Activated naive CD4-positive, alpha-beta T cell treated with anti-CD3 and anti-CD28 coated beads, Interleukin-2, amount 50 U/mL, for 72 hours (primary cell): ENCODE measurements around the gene TEX19. TPM values are rescaled to one million over a fixed set of nuclear protein-coding genes. Genes with fewer than 3 reads are reported as not detected.
"Not testable (repeated sequence)": the region's sequence is repeated elsewhere in the genome, so short reads cannot be mapped to it uniquely, and the experiment has no call there.

Experiments used
- ATAC-seq, 2 donors: fragments of 150-1000 bp; cut with Tn5 transposase; 2 replicates each; pipeline ENCODE4 v1.10.0; 2021; ENCODE audit warnings: mild to moderate bottlenecking in 2 of 2, moderate library complexity in 2 of 2
- DNase-seq, 2 donors: peaks; one replicate each; pipeline ENCODE4 v3.0.0; 2021 to 2022; ENCODE audit warnings: low spot score in 2 of 2
- H3K27ac Mint-ChIP-seq, 2 donors: one replicate each; pipeline ENCODE4 v1.8.0; 2022; ENCODE audit warnings: mild to moderate bottlenecking in 2 of 2, mixed read lengths in 2 of 2
- H3K36me3 Mint-ChIP-seq, 2 donors: one replicate each; pipeline ENCODE4 v1.8.0; 2022; ENCODE audit warnings: mixed read lengths in 2 of 2
- H3K9me3 Mint-ChIP-seq, 2 donors: one replicate each; pipeline ENCODE4 v1.8.0; 2022; ENCODE audit warnings: mixed read lengths in 2 of 2
- total RNA-seq, 2 donors: library from RNA; stranded (reverse); gene quantifications; one replicate each; pipeline ENCODE4 v1.2.3, GENCODE V29; 2022

Gene TEX19
- total RNA-seq, 2 donors from 2014 or later: 0.18 to 0.41 TPM

DNA sequence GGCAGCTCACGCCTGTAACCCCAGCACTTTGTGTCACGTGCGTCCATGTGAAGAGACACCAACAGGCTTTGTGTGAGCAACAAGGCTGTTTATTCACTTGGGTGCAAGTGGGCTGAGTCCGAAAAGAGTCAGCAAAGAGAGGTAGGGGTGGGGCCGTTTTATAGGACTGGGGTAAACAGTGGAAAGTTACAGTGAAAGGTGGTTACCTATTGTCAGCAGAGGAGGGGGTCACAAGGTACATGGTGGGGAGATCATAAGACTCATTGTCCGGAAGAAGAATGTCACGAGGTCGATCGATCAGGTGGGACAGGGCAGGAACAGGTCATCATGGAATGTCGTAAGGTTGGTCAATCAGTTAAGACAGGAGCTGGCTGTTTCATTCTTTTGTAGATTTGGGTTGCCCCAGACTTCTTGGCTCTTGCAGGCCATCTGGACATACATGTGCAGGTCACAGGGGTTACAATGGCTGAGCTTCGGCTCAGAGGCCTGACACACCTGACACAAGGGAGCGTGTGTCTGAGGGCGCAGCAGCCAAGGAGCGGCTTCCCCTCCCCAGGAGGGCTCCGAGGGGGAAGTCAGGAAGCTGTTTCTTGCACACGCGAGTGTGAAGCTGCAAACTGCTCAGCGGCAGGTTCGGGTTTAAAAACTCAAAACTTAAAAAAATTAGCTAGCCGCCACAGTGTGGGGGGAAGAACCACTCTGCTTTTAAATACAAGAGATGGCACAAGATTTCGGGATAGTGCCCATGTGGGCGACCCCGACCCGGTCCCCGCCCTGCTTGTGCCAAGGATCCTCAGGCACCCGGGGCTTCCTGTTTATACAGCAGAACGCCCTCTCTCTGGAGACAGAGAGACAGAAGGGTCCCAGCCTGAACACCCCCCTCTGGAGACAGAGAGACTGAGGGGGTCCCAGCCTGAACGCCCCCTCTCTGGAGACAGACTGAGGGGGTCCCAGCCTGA lies 12.4 kb upstream of the TEX19 start:
- ATAC-seq: no peak
- no peak for DNase-seq
- Mint-ChIP-seq H3K27ac (no peak overlapping the region), H3K36me3 (no peaks in the 10 kb centered on the region), H3K9me3 (no peaks in the 10 kb centered on the region)

DNA sequence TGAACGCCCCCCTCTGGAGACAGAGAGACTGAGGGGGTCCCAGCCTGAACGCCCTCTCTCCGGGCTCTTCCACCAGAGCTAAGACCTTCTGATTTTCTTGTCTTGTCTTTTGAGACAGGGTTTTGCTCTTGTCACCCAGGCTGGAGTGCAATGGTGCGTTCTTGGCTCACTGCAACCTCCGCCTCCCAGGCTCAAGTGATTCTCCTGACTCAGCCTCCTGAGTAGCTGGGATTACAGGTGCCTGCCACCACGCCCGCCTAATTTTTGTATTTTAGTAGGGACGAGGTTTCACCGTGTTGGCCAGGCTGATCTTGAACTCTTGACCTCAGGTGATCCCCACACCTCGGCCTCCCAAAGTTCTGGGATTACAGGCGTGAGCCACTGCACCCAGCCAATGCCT lies 11.1 kb upstream of the TEX19 start:
- DNase-seq, H3K36me3 Mint-ChIP-seq, H3K27ac Mint-ChIP-seq, ATAC-seq, H3K9me3 Mint-ChIP-seq: not testable (repeated sequence)

DNA sequence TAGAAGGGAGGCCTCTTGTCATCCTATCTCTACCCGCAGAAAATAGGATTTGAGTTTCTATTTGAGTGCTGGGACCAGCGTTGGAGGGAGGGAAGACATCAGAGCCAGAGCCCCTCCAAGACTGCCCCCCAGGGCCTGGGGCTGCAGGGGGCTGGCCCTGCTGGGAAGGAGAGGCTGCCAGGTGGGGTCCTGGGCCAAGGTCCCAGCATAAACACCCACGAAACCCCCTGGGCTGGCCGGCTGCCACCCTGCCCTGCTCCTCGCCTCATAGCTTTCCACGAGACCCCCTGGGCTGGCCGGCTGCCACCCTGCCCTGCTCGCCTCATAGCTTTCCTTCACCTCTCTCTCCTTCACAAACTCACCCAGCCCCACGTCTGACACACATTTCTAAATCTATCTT lies 10.6 kb upstream of the TEX19 start:
- ATAC-seq: no peak
- DNase-seq: no peak
- no peaks in the 10 kb centered on the region for H3K9me3 Mint-ChIP-seq
- H3K36me3 Mint-ChIP-seq: no peaks in the 10 kb centered on the region
- H3K27ac Mint-ChIP-seq: no peak overlapping the region

- no peak overlapping the region for H3K27ac Mint-ChIP-seq
Observed at GRCh38 chr17:82348866-82349265, 10.2 kb upstream of the TEX19 start.

DNA sequence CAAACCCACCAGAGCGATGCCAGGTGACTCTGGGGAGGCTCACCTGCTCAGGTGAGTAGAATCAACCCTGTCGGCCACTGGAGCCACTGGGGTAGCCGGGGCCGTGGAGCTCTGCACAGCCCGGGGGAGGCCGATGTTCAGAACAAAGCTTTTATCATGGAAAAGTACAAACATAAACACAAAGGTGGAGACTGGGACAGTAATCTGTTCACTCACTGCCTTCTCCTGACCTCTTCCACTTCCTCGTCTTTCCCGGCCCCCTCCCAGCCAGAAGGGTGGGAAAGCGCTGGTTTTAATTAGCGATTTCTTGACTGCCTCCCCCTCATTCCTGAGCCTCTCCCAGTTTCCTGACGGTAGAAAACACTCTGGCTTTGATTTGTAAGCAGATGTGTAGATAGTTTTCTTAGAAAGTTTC lies 9.8 kb upstream of the TEX19 start:
- Mint-ChIP-seq H3K27ac (no peak overlapping the region), H3K36me3 (no peaks in the 10 kb centered on the region), H3K9me3 (no peaks in the 10 kb centered on the region)
- DNase-seq (no peak), ATAC-seq (no peak)

More at GRCh38 chr17:82348866-82349265, 10.2 kb upstream of the TEX19 start:
- Mint-ChIP-seq H3K36me3 (no peaks in the 10 kb centered on the region), H3K9me3 (no peaks in the 10 kb centered on the region)
- no peak for ATAC-seq
- DNase-seq: no peak

- Mint-ChIP-seq H3K9me3 (no peaks in the 10 kb centered on the region), H3K36me3 (no peaks in the 10 kb centered on the region), H3K27ac (no peak overlapping the region)
- ATAC-seq: peak in 1 of 2 donors; percentile 43
- DNase-seq: peak in 1 of 2 donors; percentile 52
Observed at GRCh38 chr17:82350182-82351030, 8.6 kb upstream of the TEX19 start.

DNA sequence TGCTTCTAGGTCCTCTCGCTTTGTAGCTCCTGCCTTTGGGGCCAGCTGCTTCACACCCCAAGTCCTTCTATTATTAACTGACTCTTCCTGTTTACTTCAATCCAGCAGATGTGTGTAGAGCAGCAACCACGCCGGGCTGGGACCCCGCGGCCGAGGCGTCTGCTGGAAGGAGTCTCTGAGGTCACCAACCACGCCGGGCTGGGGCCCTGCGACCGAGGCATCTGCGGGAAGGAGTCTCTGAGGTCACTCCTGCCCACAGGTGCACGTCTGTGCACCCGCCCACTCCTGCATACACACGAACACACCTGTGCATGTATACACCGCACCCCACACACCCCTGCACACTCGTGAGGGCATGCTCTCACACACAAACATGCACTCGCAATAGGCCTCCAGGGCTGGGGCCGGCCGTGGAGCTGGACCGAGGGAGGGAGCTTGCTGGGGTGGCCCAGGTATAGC lies 7.8 kb upstream of the TEX19 start:
- ATAC-seq (no peak), DNase-seq (no peak)
- Mint-ChIP-seq H3K9me3 (no peaks in the 10 kb centered on the region), H3K36me3 (no peaks in the 10 kb centered on the region), H3K27ac (no peak overlapping the region)

GRCh38 chr17:82351713-82352488 lies 7.1 kb upstream of the TEX19 start:
- DNase-seq: peak; percentile 73 to 87
- ATAC-seq: peak; percentile 89 to 90
- Mint-ChIP-seq H3K36me3 (no peaks in the 10 kb centered on the region), H3K27ac (no peak overlapping the region), H3K9me3 (no peaks in the 10 kb centered on the region)

GRCh38 chr17:82353484-82353883 lies 5.6 kb upstream of the TEX19 start:
- H3K9me3 Mint-ChIP-seq: peaks cover 0 to 3% of the 10 kb centered on the region in 2 donors

GRCh38 chr17:82354804-82355308 lies 4.2 kb upstream of the TEX19 start:
- ATAC-seq (no peak), DNase-seq (no peak)
- Mint-ChIP-seq H3K9me3 (peaks cover 0 to 5% of the 10 kb centered on the region in 2 donors), H3K36me3 (no peaks in the 10 kb centered on the region), H3K27ac (peak overlapping the region in 1 of 2 donors; percentile 65)

More at GRCh38 chr17:82353484-82353883, 5.6 kb upstream of the TEX19 start:
- DNase-seq: no peak
- no peak for ATAC-seq
- H3K27ac Mint-ChIP-seq: no peak overlapping the region
- H3K36me3 Mint-ChIP-seq: no peaks in the 10 kb centered on the region

DNA sequence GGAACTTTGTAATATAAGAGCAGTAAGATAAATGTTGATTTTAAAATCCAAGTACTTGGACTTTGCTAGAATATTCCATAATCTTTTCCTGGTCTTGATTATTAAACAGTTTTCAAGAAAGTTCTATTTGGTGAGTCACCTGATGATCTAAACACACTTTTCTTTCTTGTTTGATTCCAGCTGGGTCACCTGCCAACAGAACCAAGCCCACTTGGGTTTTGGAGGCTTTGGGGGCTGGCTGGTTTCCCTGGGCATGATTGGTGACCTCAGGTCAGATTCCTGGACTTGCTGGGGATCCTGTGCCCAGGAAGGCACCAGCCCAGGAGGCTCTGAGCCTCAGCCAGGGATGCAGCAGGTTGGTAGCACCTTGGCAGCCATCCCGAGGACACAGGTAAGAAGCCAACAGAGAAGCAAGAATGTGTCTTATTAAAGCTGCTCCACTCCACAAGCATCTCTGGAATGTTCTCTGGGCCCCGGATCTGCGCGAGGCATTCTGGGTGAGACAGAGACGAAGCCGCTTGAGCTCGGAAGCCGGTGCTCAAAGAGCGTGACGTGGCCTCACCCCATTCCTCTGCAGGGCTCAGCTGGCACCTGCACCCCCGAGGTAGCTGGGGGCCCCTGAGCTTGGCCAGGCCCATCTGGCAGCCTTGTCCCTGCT lies 3.1 kb upstream of the TEX19 start:
- Mint-ChIP-seq H3K27ac (no peak overlapping the region), H3K36me3 (no peaks in the 10 kb centered on the region), H3K9me3 (peaks cover 0 to 5% of the 10 kb centered on the region in 2 donors)
- DNase-seq: no peak
- no peak for ATAC-seq

GRCh38 chr17:82356845-82357355 lies 2.1 kb upstream of the TEX19 start:
- DNase-seq (no peak), ATAC-seq (no peak)
- Mint-ChIP-seq H3K36me3 (no peaks in the 10 kb centered on the region), H3K27ac (no peak overlapping the region), H3K9me3 (peaks cover 0 to 5% of the 10 kb centered on the region in 2 donors)

GRCh38 chr17:82357394-82357793 lies 1.7 kb upstream of the TEX19 start:
- peak in 1 of 2 donors; percentile 31 for ATAC-seq
- Mint-ChIP-seq H3K27ac (no peak overlapping the region), H3K36me3 (no peaks in the 10 kb centered on the region), H3K9me3 (peaks cover 0 to 5% of the 10 kb centered on the region in 2 donors)
- DNase-seq: no peak

DNA sequence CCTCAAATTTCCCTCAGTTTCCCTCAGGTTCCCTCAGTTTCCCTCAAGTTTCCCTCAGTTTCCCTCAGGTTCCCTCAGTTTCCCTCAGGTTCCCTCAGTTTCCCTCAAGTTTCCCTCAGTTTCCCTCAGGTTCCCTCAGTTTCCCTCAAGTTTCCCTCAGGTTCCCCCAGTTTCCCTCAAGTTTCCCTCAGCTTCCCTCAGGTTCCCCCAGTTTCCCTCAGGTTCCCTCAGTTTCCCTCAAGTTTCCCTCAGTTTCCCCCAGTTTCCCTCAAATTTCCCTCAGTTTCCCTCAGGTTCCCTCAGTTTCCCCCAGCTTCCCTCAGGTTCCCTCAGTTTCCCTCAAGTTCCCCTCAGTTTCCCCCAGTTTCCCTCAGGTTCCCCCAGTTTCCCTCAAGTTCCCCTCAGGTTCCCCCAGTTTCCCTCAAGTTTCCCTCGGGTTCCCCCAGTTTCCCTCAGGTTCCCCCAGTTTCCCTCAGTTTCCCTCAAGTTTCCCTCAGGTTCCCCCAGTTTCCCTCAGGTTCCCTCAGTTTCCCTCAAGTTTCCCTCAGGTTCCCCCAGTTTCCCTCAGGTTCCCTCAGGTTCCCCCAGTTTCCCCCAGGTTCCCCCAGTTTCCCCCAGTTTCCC lies 516 bp downstream of the TEX19 start:
- H3K27ac Mint-ChIP-seq, ATAC-seq, H3K9me3 Mint-ChIP-seq, H3K36me3 Mint-ChIP-seq, DNase-seq: not testable (repeated sequence)
